Transverse colon (tissue), 3 donors: ENCODE results near the gene HOXA2.

Source experiments
- POLR2A ChIP-seq: fragments of 450-650 bp; IDR thresholded peaks from one replicate; pipeline ENCODE4 v1.6.1; 2016; ENCODE audit warnings: antibody characterized with exemption, mild to moderate bottlenecking, moderate library complexity
- TF ChIP-seq, protein P1 (sequence below), 5 experiments: fragments of 200-600 bp in 3 of 5; fragments of 450-650 bp in 2 of 5; sonication (generic) in 3 of 5; IDR thresholded peaks; 1 replicate in 2 of 5; 2 replicates in 3 of 5; pipeline ENCODE4 v1.5.1; 2016 to 2017; ENCODE audit warnings: antibody characterized with exemption in 5 of 5, inconsistent platforms in 3 of 5, mild to moderate bottlenecking in 2 of 5, moderate library complexity in 1 of 5

DNA sequence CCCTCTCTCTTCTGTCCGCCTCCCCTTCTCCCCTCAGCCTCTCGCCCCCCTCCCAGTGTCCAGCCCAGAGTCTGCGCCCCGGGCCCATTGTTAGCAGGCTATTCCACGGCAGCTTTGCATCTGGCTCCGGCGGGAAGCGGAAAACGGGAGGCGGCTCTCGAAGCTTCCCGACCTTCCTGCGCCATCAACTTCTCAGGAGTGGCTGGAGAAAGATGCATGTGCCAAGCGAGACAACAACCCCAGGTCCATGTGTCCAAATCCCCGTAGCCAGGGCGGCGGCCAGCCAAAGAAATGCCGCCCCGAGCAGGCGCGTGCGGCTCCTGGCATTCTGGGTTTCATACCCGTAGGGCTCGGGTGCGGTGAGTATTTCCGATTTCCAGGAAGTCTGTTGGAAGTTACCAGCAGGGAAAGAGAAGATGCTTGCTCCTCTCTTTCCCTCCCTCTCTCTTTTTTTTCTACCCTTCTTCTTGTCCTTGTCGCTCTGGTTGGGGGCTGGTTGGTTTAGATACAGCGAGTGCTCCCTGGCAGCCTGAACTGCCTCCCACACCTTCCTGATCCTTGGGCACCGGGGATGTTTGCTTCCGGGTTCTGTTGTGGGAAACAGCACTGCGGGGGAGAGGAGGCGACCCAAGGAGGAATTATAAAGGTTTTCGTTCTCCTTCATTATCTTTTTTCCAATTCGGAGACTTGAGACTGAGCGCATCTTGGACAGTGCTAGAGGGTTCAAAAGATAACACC, 1.2 kb upstream of the HOXA2 start:
- TF ChIP-seq, protein P1, sequence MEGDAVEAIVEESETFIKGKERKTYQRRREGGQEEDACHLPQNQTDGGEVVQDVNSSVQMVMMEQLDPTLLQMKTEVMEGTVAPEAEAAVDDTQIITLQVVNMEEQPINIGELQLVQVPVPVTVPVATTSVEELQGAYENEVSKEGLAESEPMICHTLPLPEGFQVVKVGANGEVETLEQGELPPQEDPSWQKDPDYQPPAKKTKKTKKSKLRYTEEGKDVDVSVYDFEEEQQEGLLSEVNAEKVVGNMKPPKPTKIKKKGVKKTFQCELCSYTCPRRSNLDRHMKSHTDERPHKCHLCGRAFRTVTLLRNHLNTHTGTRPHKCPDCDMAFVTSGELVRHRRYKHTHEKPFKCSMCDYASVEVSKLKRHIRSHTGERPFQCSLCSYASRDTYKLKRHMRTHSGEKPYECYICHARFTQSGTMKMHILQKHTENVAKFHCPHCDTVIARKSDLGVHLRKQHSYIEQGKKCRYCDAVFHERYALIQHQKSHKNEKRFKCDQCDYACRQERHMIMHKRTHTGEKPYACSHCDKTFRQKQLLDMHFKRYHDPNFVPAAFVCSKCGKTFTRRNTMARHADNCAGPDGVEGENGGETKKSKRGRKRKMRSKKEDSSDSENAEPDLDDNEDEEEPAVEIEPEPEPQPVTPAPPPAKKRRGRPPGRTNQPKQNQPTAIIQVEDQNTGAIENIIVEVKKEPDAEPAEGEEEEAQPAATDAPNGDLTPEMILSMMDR (IDR thresholded peaks at IDR 0.05) = no peak
- TF ChIP-seq POLR2A = no peak
